Measurements from ENCODE around the gene CYBA.
"Not testable (repeated sequence)": the region's sequence is repeated elsewhere in the genome, so short reads cannot be mapped to it uniquely, and the experiment has no call there.

The CYBA gene

DNA sequence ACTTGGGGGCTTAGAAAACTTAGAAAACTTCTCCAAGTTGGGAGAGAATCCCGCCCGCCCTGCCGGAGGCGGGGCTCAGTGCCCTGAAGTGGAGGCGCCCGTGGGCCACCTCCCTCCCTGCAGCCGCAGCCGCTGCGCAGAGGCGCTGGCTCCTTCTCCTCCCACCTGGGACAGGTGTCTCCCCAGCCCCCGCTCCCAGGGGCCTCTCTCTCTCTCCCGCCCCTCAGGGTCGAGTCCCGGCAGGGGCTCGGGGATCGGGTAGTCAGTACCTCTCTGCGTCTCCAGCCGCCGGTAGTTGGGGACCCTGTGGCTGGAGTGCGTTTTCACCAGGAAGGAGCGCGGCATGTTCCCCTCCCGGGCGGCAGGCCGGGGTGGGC is 35.2 kb upstream of the CYBA start:
- DNase-seq = peak in 2 of 5 donors; percentile 39 to 56

DNA sequence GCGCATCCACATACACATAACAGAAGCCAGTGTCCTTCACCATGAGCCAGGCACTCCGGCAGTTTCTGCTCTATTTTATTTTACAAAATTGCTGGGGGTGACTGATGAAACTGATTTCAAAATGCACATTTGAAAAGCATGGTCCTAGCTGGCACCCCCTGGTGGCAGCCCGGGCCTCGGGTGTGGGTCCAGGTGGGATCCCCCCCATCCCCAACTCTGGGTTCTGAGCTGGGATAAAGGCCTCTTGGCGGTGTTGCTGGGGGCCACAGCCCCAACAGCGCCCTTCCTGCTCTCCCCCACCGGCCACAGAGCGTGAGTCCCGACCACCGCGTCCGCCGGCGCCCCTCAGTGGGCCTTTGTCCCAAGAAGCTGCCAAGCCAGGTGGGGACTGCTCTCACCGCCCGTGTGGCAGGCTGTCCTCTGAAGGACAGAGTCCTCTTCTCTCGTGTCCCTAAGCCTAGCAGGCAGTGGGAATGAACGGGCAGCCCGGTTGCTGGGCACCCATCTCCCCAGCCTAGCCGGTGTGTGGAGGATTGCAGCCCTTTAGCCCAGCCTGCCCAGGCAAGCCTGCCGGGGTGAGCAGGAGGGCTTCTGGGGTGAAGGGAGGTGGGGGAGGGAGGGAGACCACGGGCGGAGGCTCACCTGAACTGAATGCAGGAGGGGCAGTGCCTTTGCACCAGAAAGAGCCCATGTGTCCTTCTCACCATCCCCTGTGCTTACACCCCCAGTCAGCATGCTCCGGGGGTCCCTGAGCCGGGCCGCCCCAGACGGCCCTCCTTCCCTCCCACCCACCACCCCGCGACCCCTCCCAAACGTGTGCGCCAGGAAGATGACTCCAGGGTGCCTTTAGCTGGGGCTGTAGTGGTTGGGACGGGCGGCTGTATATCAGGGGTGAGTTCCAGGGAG is 34.6 kb upstream of the CYBA start:
- DNase-seq = peak in 2 of 5 donors; percentile 40 to 45

DNA sequence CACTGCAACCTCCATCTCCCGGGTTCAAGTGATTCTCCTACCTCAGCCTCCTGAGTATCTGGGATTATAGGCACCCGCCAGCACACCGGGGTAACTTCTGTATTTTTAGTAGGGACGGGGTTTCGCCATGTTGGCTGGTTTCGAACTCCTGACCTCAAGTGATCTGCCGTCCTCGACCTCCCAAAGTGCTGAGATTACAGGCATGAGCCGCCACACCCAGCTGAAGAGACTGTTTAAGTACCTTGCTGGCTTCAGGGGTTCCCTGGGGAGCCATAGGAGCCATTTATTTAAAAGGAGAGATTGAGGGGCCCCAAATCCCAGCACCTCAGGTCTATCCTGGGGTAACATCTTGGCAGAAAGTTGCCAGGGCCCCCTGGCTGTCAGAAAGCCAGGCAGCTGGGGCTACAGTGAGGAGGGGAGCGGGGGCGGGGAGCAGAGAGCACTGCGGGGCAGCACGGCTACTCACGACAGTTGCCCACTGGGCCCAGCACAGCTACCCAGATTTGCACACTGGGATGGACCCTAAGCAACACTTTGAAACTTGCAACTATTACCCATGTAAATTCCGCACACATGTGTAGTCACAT is 33.8 kb upstream of the CYBA start:
- no peak for DNase-seq

DNA sequence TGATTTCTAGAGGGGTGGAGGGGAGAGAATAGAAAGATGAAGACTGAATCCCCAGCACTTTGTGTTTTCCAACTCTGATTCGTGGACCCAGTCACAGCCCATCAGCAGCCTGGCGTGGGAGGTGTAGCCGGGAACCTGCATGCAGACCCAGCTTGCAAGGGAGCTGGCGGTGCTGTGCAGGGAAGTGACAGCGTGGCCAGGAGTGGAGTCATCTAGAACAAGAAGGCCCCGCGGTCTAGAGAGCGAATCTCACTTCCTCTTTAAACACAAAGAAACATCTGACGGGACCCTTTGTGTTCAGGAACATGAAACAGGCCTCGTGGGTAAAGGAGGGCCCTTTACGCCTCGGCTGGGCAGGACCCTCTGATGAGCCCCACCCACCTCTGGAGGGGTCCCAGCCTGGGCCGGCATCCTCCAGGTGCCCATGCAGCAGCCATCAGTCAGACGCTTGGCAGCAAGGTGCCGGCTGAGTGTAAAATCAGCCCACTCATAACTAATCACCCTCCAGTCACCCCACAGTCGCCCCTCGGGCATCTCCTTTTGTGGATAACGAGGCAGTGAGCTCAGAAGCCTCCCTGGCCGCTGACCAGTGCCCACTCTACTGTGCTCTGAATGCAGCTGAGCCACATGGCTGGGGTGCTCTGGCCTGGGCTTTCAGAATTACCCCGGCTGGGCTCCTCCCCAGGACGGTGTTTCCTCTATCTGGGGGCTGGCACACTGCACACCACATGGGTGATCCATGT is 31.0 kb upstream of the CYBA start:
- peak in 1 of 5 donors; percentile 80 for DNase-seq

DNA sequence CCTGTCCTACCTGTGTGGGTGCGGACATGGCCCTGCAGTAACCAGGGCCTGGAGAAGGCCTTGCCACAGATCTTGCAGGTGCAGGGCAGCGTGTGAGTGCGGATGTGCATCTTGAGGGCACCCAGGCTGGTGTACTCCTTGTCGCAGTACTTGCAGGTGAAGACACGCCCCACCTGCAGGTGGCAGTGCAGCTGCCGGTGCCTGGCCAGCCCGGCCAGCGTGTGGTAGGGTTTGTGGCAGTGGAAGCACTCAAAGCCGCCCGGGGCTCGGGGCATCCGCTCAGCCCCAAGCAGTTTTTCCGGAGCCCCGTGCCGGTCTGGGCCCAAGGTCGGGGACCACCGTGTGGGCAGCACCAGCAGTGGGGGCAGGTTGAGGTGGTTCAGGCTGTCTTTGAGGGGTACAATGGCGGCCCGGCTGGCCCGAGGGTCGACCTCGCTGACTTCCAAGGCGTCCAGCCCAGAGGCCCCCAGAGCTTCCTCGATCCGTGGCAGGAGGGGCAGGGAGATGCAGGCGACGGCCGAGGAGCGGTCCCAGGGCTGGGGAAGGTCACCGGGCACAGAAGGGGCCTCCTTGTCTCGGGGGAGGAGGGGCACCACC is 30.3 kb upstream of the CYBA start:
- DNase-seq = peak in 2 of 5 donors; percentile 52 to 67

DNA sequence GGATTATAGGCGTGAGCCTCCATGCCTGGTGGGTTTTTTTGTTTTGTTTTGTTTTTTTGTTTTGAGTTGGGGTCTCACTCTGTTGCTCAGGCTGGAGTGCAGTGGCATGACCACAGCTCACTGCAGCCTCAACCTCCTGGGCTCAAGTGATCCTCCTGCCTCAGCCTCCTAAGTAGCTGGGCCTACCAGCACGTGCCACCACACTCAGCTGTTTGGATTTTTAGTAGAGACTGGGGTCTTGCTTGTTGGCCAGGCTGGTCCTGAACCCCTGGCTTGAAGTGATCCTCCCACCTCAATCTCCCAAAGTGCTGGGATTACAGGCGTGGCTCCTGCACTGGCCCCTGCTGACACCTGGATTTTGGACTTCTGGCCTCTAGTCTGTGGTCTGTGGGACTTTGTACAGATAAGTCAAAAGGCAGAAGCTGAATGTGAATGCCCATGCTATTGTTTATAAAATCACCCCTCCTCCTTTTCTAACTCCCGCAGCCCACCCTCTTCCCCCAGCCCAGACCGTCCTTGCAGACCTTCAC is 29.8 kb upstream of the CYBA start:
- no peak for DNase-seq

DNA sequence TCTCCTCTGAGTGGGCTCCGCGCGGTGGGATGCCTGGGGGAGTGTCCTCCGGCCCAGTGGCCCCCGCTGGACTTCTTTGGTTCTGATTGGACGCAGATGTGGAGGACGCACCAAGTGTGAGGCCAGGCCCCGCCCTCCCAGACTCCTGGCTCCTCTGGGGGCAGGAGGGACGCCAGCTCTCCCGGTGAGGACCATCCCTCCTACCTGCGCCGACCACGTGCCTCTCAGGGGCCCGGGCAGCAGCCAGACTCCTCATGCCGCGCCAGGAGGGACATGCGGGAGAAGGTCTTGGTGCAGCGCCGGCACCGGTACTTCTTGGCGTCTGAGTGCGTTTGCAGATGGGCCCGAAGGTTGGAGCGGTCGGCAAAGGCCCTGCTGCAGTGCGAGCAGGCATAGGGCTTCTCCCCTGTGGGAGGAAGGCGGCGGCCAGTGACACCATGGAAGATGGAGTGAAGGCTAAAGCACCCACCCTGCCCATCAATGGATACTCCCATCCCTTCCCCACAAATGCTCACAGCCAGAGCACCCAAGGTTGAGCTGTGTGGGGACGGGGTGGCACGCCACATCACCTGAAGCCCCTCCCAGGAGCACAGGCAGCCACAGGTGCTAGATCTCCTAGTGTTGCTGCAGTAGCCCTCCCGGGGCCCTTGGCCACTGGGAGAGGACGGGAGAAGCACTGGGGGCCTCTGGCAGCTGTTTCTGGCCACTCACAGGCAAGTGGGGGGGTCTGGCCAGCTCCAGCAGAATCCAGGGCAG is 27.5 kb upstream of the CYBA start:
- DNase-seq = no peak

DNA sequence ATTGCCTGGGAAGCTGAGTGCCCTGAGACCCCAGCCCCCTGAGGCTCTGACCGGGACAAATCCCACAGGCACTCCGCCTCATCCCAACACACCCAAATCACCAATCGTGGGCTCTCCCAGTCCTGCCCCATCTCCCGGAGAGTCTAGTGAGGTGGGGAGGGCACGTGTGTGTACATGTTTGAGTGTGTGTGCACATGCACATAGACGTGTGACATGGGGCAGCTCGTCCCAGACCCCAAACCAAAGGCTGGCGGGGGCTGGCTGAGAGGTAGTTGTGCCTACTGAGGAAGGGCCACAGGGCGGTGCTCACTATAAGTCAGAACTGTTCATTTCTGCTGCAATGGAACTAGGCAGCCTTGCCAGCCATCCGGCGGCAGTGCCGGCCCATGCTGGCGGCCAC is 26.9 kb upstream of the CYBA start:
- DNase-seq = no peak

DNA sequence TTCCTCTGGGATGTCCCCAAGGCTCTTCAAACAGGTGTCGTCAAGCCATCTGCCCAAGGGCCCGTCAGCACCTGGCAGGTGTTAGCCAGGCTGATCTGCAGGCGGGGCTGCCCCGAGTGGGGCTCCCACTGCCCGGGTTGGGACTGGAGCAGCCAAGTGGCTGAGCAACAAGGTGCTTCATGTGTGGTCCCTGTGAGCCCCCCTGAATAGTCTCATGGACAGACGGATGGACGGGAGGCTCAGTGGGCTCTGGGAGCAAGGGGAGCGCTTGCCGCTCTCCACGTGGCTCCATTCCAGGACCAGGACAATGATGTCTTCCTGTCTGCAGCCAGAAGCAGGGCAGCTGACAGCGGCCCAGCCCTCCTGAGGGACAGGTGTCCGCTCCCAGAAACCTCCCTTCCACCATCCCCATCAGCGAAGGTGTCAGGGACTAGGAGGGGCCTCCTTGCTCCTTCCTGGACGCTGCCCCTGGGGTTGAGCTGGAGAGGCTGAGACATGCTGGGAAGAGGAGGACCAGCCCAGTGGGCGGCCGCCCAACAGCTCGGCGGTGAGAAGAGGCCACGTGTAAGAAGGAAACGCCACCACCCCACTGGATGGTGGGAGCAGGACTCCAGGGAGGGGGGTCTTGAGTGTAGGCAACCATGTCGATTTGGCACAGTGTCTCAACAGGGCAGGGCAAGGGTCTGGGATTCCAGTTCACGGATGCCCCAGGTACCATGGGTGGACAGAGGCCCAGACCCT is 25.8 kb upstream of the CYBA start:
- no peak for DNase-seq

DNA sequence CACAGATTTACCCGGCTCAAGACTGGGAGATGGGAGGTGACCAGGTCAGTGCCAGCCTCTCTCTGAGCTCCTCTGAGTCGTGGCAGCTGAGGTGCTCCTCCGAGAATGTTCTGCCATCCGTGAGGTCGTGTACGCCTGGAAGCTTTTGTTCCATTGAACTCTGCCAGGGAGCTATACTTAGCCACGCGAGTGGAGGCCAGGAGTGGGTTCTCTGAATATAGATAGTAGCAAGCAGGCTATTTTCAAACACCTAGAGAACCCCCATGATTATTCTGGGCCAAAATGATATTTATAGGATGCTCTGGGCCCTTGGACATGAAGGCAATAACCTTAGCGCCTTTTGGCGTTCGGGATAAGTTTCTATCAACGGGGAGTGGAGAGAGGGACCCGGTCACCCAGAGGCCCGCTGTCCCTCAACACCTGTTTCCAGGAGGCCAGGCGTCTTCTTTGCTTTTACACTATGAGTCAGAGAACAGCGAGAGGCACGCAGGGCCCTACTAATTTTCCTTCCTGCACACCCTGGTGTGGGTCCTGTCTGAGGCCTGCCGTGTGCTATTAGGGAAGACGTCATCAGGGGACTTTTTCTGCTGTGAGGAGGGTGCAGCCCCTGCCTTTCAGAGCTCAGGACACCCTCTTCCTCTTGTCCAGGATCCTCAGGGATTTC is 23.0 kb upstream of the CYBA start:
- DNase-seq = no peak

DNA sequence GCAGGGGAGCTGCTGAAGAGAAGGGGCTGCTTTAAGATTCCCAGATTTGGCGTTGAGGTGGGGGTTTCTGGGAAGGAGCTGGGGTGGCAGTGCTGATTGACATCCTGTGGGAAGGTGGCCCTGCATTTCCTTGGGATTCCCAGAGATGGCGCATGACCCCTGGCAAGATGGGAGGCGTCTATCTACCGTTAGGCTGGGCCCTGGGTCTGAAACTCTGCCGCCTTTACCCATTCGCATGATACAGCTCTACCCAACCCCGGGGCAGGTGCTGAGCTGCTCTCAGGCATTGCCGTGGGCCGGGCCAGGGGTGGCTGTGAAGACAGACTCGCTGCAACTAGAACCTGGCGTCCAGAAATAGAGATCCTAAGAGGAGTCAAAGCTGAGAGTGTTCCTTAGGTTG is 21.9 kb upstream of the CYBA start:
- DNase-seq = no peak

DNA sequence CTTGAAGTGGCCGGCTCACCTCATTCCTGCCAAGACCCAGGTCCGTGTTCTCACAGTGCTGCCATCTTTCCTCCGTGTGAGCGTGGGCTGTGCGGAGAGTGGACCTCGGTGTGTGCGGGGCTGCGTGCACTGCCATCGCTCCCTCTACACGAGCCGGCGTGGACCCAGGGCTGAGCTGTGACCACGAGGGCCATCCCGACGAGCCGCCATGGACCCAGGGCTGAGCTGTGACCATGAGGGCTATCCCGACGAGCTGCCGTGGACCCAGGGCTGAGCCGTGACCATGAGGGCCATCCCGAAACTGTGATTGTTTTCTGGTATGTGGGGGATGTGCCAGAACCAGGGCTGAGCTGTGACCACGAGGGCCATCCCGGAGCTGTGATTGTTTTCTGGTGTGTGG is 21.0 kb upstream of the CYBA start:
- DNase-seq = no peak

DNA sequence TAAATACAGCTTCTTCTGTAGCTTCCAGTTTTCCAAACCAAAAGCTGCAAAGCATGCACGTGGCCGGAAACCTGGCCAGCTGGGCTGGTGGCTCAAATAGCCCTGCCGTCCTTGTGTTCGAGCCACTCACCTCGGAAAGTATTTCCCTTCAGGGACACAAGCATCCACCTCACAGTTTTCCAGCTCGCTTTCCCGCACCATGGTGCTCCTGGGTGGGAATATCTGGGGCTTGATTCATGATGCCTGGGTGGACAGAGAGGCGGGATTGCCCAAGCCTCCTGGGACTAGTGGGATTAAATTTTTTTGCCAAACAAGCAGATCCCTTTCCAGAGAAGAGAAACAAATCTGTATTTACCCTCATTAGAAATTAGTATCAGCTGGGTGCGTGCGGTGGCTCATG is 19.1 kb upstream of the CYBA start:
- no peak for DNase-seq

DNA sequence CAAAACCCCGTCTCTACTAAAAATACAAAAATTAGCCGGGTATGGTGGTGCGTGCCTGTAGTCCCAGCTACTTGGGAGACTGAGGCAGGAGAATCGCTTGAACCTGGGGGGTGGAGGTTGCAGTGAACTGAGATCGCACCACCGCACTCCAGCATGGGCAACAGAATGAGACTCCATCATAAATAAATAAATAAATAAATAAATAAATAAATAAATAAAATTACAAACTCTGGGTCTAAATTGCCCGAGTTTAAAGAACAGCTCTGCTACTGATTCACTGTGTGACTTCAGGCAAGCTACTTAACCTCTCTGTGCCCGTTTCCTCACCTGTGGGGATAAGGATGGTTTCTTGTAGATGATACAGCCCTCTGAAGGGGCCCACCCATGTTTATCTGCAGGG is 18.6 kb upstream of the CYBA start:
- not testable (repeated sequence) for DNase-seq

DNA sequence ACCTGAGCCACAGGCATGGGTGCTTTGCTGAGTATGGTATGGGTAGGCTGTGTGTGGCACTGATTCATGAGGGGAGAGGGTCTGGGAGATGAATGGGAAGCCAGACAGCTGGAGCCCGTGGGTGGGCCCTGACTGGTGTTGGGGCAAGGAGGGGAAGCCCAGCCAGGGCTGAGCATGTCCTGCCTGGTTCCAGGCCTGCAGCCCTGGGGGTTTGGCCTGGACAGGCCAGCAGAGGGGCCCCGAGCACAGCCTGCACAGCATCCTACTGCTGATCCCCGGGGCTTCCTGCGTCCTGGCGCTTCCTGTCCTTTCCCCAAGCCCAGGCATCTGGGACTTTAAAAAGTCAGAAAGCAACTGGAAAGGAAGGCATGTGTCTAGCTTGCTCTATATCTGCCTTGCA is 16.6 kb upstream of the CYBA start:
- DNase-seq = no peak

DNA sequence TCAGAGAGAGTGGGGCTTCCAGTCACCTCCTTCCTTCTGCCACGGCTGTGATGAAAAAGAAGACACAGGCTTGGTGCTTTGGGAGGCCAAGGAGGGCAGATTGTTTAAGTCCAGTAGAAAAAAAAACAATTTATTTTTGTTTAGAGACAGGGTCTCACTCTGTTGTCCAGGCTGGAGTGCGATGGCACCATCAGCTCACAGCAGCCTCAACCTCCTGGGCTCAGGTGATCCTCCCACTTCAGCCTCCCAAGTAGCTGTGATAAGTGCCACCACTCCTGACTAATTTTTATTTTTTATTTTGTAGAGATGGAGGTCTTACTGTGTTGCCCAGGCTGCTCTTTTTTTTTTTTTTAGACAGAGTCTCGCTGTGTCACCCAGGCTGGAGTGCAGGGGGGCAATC is 14.7 kb upstream of the CYBA start:
- DNase-seq = no peak

DNA sequence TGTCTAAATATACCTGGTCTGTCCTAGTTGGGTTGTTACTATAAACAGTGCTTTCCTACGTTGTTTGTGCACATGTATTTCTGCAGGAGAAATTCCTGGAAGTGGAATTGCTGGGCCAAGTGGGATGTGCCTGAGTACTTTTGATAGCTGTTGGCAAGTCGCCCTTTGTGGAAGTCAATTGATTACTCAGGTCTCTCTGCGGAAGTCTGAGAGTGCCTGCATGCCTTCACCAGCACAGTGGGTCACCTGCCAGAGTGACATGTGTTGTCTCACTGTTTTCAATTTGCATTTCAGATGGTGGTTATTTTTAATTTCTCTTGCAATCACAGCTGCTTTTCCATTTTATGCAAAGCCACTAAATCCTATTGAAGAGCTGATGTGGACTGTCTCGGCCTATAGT is 14.3 kb upstream of the CYBA start:
- DNase-seq = no peak

DNA sequence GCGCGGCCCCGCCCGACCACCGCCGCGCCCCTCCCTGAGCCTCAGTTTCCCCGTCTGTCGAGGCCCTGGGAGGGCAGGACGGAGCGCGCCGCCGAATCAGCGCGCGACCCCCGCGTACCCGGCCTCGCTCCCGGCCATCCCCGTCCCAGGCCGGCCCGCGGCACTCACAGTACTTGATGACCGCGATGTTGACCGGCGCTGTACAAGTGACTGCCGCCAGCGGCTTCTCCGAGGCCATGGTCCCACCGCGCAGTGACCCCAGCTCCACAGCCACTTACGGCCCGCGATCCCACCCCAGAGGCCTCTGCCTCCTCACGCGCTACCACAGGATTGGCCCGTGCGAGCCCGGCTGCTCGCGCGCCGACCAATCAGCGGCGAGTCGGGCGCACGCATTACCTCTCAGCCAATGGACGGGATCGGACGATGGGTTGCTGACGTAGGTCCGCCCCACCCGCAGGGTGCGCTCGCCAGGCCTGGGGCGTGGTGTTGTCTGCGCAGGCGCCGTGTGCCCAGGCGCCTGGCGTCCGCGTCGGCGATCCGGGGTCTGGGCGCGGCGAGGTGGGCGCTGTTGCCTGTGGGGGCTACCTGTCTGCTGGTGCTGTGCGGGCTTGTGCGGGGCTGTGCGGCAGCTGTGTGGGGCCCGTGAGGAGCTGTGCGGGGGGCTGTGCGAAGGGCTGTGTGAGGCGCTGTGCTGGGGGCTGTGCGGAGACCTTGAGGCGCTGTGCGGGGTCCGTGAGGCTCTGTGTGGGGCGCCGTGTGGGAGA is 12.2 kb upstream of the CYBA start, which contains the start of gene MVD:
MVD (minus strand) TSS at position 249 of the 764 bp plus-strand sequence; CDS start at position 238, 11 bp downstream.
- peak; percentile 93 to 98 (median 94) for DNase-seq

DNA sequence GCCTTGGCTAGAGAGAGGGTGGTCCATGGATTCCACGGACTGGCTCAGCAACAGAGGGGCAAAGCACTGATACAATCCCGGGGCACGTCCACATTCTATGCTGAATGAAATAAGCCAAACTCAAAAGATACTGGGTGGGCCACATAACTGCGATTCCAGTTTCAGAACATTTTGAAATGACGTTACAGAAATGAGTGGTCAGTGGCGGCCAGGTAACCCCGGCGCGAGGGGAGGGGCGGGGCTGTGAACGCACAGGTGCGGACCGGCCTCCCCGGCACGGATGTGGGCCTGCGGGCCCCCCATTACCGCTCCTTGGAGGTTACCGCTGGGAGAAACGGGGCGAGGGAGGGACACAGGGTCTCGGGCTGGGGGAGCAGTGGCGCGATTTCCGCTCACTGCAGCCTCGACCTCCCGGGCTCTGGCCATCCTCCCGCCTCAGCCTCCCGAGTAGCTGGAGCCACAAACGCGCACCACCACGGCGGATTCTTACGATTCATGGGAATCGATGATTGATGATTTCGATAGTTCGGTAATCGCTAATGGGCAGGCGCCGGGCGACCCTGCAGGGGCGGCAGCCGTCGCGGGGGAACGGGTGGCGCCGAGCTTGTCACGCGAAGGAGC is 11.5 kb upstream of the CYBA start:
- DNase-seq = peak in 1 of 5 donors; percentile 12

DNA sequence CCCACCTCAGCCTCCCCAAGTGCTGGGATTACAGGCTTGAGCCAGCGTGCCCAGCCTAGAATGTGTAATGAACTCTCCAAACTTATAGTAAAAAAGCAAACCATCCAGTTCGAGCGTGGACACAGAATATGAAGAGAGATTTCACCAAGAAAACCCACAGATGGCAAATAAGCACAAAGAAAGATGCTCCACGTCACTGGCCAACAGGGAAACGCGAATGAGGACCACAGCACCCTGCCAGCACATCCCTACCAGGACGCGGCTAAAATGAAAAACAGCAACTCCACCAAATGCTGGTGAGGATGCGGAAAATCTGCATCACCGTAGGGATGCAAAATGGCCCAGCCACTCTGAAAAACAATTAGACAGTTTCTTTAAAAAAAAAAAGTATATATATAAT is 10.6 kb upstream of the CYBA start:
- DNase-seq = no peak

Data from T-helper 1 cell (primary cell).